Lung (tissue), 12 donors: Measurements from ENCODE around the gene KCND2. TPM values are rescaled to one million over a fixed set of nuclear protein-coding genes. Genes with fewer than 3 reads are reported as not detected.

Experiments
- ATAC-seq: fragments of 200-7000 bp; cut with Tn5 transposase; one replicate; pipeline ENCODE4 v1.9.1; 2020; ENCODE audit warnings: moderate number of reproducible peaks; ENCODE audit not compliant: insufficient read depth, low FRiP score
- DNase-seq, 3 donors: peaks; one replicate each; pipeline ENCODE4 v3.0.0-alpha.2; 2013 to 2017
- H3K27ac ChIP-seq, 2 donors: one replicate each; pipeline ENCODE4 v1.5.1; 2013; ENCODE audit warnings: mild to moderate bottlenecking in 2 of 2, moderate library complexity in 2 of 2, control low read depth in 1 of 2, inconsistent platforms in 1 of 2, low read depth in 1 of 2, low read length in 1 of 2
- H3K27me3 ChIP-seq, 3 donors: one replicate each; pipeline ENCODE4 v1.5.1; 2013; ENCODE audit warnings: low read length in 2 of 3; ENCODE audit not compliant: control insufficient read depth in 3 of 3, insufficient read depth in 3 of 3
- H3K36me3 ChIP-seq, 4 donors: one replicate each; pipeline ENCODE4 v1.5.1; 2013; ENCODE audit warnings: low read length in 4 of 4, mild to moderate bottlenecking in 1 of 4, moderate library complexity in 1 of 4; ENCODE audit not compliant: control insufficient read depth in 4 of 4, insufficient read depth in 4 of 4
- H3K4me1 ChIP-seq, 5 donors: one replicate each; pipeline ENCODE4 v1.5.1; 2013; ENCODE audit warnings: low read length in 5 of 5, mild to moderate bottlenecking in 2 of 5, moderate library complexity in 1 of 5; ENCODE audit not compliant: control insufficient read depth in 5 of 5, insufficient read depth in 5 of 5
- H3K4me3 ChIP-seq: one replicate; pipeline ENCODE4 v1.5.1; 2013; ENCODE audit warnings: mild to moderate bottlenecking, control low read depth, moderate library complexity
- H3K9ac ChIP-seq, 2 donors: one replicate each; pipeline ENCODE4 v1.5.1; 2013; ENCODE audit warnings: low read length in 2 of 2, control low read depth in 1 of 2; ENCODE audit not compliant: insufficient read depth in 1 of 2
- H3K9me3 ChIP-seq, 4 donors: one replicate each; pipeline ENCODE4 v1.5.1; 2013; ENCODE audit warnings: low read length in 3 of 4, mild to moderate bottlenecking in 1 of 4, moderate library complexity in 1 of 4; ENCODE audit not compliant: control insufficient read depth in 4 of 4, insufficient read depth in 3 of 4
- WGBS, 2 donors: extraction: QIAGEN DNeasy Blood & Tissue Kit; methylation state at CpG; one replicate each; pipeline ENCODE4 v1.1.7; 2013; 5-methylcytosine and 5-hydroxymethylcytosine counted together
- polyA plus RNA-seq, 2 donors: library from polyadenylated mRNA; stranded (reverse); fragments of 200-250 nt; gene quantifications; one replicate each; pipeline ENCODE4 v1.2.1, GENCODE V29; 2013
- total RNA-seq, 2 donors: library from RNA; depleted of rRNA in 1 of 2; stranded (reverse); fragments of >200 nt in 1 of 2; gene quantifications; one replicate each; pipeline ENCODE4 v1.2.1, GENCODE V29; 2014 to 2021
- TF ChIP-seq, protein P1 (sequence below): IDR thresholded peaks from 2 replicates; pipeline ENCODE4 v1.5.1; 2012; ENCODE audit warnings: mild to moderate bottlenecking; ENCODE audit errors: control extremely low read depth, extremely low read depth
- donor health status: control.
- donor health status: control.
- donor health status: Bipolar disorder and iron deficiency.
- donor health status: healthy.
- donor health status: DM: yes; HTN: yes; CAD: no.

The KCND2 gene
- total and polyA plus RNA-seq, 4 donors = 0.03 to 1.1 (median 0.10) TPM

- H3K9ac ChIP-seq = no peak overlapping the region
- no peak for DNase-seq
- no peaks in the 10 kb centered on the region for H3K27me3 ChIP-seq
- ATAC-seq = no peak
- H3K9me3 ChIP-seq = no peaks in the 10 kb centered on the region
- H3K4me1 ChIP-seq = no peaks in the 10 kb centered on the region
- H3K36me3 ChIP-seq = no peaks in the 10 kb centered on the region
- TF ChIP-seq, protein P1, sequence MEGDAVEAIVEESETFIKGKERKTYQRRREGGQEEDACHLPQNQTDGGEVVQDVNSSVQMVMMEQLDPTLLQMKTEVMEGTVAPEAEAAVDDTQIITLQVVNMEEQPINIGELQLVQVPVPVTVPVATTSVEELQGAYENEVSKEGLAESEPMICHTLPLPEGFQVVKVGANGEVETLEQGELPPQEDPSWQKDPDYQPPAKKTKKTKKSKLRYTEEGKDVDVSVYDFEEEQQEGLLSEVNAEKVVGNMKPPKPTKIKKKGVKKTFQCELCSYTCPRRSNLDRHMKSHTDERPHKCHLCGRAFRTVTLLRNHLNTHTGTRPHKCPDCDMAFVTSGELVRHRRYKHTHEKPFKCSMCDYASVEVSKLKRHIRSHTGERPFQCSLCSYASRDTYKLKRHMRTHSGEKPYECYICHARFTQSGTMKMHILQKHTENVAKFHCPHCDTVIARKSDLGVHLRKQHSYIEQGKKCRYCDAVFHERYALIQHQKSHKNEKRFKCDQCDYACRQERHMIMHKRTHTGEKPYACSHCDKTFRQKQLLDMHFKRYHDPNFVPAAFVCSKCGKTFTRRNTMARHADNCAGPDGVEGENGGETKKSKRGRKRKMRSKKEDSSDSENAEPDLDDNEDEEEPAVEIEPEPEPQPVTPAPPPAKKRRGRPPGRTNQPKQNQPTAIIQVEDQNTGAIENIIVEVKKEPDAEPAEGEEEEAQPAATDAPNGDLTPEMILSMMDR = no peak
- 78 to 82% methylated on average over 3 of the region's 3 CpGs for WGBS, 2 donors
- no peak overlapping the region for H3K4me3 ChIP-seq
- H3K27ac ChIP-seq = no peak overlapping the region
Observed at GRCh38 chr7:120353171-120353570, 80.2 kb downstream of the KCND2 start.

DNA sequence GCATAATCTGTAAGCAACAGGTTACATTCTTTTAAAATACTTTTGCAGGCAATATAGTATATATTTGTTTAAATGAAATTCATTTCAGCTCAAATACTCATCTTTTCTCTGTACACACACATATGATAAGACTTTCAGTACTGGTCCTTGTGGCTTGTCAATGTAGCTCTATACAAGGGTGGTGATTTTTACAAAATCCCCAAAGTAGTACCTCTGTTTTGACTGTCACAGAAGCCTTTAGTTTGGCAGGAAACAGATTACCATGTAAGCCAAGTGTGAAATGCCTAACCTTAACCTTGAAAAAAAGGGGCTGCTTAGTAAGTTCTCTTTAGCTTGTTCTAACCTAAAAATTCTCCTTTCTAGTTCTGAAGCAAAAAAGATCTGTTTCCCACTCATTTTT, 87.9 kb downstream of the KCND2 start:
- DNase-seq (no peak), ATAC-seq (no peak)
- TF ChIP-seq, protein P1 = no peak
- Histone ChIP-seq H3K4me1 (no peaks in the 10 kb centered on the region), H3K9me3 (no peaks in the 10 kb centered on the region), H3K4me3 (no peak overlapping the region), H3K27ac (no peak overlapping the region), H3K27me3 (no peaks in the 10 kb centered on the region), H3K36me3 (no peaks in the 10 kb centered on the region), H3K9ac (no peak overlapping the region)

- ATAC-seq (peak; percentile 16), DNase-seq (no peak)
- H3K36me3 ChIP-seq = no peaks in the 10 kb centered on the region
- no peak overlapping the region for H3K27ac ChIP-seq
- TF ChIP-seq, protein P1 = no peak
- H3K4me3 ChIP-seq = no peak overlapping the region
- no peak overlapping the region for H3K9ac ChIP-seq
- H3K4me1 ChIP-seq = no peaks in the 10 kb centered on the region
- H3K27me3 ChIP-seq = no peaks in the 10 kb centered on the region
- no peaks in the 10 kb centered on the region for H3K9me3 ChIP-seq
Observed at GRCh38 chr7:120363414-120363813, 90.4 kb downstream of the KCND2 start.

GRCh38 chr7:120370954-120371353, 98.0 kb downstream of the KCND2 start:
- H3K4me3 ChIP-seq = no peak overlapping the region
- TF ChIP-seq, protein P1 = no peak
- no peaks in the 10 kb centered on the region for H3K4me1 ChIP-seq
- no peak for DNase-seq
- H3K27me3 ChIP-seq = no peaks in the 10 kb centered on the region
- H3K9me3 ChIP-seq = no peaks in the 10 kb centered on the region
- WGBS, 2 donors = 84 to 98% methylated on average over 2 of the region's 2 CpGs
- H3K36me3 ChIP-seq = no peaks in the 10 kb centered on the region
- ATAC-seq = no peak
- no peak overlapping the region for H3K27ac ChIP-seq
- H3K9ac ChIP-seq = no peak overlapping the region
